HG02970 (cell line): Measurements from ENCODE around the gene CELF4.

Source experiments
- ATAC-seq: cut with Tn5 transposase; IDR thresholded peaks from one replicate; pipeline ENCODE4 v1.9.1; 2021; ENCODE audit warnings: mild to moderate bottlenecking, moderate library complexity, moderate number of reproducible peaks; ENCODE audit not compliant: unreplicated experiment, low FRiP score

The CELF4 gene

DNA sequence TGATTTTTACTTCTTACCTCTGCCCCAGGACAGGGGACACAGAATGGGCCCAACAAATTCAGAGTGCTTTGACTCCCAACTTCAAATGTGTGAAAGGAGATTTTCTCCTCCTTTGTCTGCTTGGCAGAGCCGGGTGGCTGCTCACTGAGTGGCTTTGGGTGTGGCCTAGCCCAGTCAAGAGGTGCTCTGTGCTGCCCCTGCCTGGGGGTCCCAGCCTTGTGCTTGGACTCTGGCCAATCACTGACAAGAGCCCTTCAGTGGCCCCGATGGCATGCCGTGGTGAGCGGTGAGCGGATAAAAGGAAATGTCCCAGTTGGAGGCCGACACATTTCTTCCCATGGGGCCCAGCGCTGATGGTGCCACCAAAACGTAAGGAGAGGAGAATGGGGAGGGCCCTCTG is 259.2 kb downstream of the CELF4 start:
- ATAC-seq: no peak

DNA sequence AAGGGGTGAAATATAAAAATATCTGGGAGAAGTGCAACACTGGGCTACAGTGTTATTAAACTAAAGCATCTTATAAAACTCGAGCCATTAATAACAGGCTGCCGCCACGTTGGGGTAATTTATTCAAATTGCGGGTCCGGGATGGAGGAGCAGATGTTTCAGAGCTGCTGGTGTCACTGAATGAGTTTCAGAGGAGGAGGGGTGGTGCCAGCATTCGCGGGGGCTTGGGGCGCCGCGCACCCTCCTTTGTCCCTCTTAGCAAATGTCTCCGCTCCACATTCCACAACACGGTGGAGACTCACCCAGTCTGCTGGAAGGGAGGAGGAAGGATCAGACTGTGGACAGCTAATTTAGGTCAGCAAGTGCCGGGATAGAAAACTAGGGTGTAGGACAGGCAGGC is 260.5 kb downstream of the CELF4 start:
- ATAC-seq: no peak

GRCh38 chr18:37304012-37304680 is 261.5 kb downstream of the CELF4 start:
- no peak for ATAC-seq

- no peak for ATAC-seq
Observed at GRCh38 chr18:37303009-37303408, 262.6 kb downstream of the CELF4 start.

DNA sequence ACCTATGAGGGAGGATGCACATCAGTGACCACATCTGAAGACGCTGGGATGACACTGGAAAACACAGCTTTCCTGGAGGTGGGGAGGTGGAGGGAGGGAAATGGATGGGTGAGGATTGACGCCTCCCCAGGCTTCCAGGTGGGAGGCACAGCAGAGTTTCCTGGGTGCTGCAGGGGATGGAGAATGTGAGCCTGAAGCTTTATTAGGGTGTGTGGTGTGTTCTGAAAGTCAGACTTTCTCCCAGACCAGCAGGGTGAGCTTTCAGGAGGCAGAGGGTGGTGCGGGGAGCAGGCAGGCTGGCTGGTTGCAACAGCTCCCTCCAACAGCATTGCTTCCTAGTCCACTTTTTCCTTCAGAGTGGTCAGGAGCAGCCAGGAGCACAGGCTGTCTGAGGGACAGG is 263.1 kb downstream of the CELF4 start:
- ATAC-seq: no peak

DNA sequence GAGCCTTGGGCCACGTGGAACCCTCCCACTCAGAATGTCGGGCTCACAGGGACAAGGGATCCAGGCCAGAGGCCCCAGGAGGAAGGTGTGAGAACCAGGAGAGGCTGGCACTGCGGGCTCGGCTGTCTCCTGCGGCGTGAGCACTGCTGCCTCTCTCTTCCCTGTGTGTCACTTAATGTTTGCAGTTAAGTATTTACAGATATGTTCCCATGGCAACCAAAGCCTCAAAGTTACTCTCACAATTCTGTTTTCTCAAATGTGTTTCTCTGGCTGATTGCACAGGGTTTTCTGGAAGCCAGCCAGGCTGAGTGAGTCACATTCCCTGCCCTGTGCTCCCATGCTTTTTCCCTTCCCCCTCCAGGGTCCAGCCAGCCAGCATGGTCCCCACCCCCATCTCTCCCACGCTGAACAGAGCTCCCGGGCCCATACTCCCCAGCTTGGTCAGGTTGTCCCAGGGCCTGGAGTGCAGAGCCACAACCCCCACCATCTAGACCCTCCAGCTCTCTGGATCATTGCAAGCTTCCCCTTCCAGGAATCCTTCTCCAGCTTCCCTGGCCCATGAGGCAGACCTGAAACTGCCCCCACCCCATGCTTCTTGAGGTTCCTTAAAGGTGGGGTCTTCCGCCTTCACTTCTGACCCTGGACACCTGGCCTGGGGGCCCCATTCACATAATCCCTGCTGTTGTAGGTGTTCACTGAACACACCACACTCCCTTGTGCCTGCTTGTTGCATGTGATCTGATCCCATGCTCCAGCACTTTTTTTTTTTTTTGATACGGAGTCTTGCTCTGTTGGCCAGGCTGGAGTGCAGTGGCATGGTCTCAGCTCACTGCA is 265.9 kb downstream of the CELF4 start:
- no peak for ATAC-seq

DNA sequence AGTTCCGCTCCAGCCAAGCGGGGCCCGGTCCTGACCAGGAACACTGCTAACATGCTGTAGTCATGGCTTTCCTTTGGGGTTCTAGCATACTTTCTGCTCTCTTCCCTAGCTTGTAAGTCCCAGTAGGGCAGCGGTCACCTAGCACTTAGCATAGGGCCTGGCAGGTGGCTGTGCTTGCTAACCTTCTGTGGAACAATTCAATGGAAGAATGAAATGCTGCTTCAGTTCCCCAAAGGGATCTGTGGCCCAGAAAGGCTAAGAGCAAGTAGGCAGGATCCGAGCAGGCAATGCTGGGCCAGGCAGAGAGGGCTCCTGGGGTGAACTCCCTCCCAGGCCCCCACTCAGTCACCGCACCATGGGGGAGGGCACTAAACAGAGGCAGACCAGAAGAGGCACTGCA is 266.8 kb downstream of the CELF4 start:
- ATAC-seq: no peak

GRCh38 chr18:37297106-37297505 is 268.5 kb downstream of the CELF4 start:
- ATAC-seq: no peak

GRCh38 chr18:37294951-37295350 is 270.6 kb downstream of the CELF4 start:
- ATAC-seq: no peak

GRCh38 chr18:37293359-37293758 is 272.2 kb downstream of the CELF4 start:
- no peak for ATAC-seq

DNA sequence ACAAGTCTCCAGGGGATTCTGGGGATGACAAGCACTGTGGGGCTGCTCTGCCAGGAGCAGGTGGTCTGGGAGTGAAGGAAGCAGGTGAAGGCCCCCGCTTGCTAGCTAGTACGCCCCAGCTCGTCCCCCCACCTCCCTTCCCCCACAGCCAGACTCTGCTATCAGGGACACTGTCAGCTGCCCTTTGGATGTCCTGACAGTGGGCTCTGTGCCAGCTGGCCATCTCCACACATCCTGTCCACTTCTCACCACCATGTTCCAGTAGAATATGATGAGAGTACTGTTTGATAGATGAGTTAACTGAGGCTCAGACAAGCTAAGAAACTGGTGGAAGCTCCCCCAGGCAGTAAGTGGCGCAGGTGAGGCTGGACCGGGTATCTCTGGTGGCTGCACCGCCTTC is 276.2 kb downstream of the CELF4 start:
- no peak for ATAC-seq

GRCh38 chr18:37287601-37288000 is 278.0 kb downstream of the CELF4 start:
- ATAC-seq: no peak

DNA sequence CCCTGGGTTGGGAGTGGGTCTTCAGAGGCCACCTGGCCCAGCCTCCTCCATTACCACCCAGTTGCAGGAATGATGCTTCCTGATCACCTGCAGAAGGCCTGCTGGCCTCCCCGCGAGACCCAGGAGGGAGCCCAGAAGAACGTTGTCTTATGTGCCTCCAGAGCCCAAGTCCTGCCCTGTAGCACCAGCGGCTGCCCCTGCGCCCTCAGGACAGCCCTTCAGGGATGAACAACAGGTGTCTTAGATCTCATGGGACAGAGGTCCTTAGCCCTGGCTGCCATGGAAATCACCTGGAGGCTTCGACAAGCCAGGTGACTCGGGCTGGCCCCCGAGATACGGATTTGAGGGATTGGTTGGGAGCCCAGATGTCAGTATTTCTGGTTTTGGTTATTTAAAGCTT is 278.8 kb downstream of the CELF4 start:
- ATAC-seq: no peak

GRCh38 chr18:37285825-37286224 is 279.8 kb downstream of the CELF4 start:
- no peak for ATAC-seq

DNA sequence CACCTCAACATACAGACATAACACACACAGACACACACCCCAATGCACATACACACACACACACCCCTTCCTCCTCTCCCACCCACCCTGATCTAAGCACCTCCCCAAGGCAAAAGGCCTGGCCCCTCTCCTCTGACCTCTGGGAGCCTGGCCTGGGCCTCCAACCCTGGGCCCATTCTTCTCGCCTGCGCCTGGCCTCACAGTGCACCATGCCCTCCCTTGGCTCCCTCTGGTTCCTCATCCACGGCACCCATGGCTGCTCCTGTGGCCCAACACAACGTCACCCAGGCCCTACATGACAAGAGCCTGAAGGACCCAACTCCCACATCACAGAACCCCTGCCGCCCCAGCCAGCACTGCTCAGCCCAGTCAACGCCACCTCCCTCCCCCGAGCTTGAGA is 281.3 kb downstream of the CELF4 start:
- ATAC-seq: no peak

GRCh38 chr18:37282386-37283037 is 283.1 kb downstream of the CELF4 start:
- no peak for ATAC-seq

- ATAC-seq: no peak
Observed at GRCh38 chr18:37280701-37281393, 284.8 kb downstream of the CELF4 start.

DNA sequence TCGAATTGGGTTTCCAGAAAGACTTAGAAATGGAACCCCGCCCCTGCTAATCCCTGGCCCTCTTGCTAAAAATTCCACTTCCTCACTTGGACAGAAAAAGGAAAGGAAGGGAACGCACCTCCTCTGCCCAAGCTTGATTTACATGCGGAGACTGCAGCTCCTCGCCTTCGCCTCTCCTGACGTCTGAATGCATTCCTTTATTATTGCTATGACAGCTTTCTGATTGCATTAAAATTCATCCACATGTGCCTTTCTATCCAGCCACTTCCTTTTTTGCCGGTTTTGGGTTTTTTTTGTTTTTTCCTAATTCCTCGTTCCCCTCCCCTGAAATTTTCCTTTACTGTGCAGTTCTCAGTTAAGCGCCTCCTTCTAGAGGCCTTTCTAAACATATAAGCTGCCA is 287.8 kb downstream of the CELF4 start:
- no peak for ATAC-seq

DNA sequence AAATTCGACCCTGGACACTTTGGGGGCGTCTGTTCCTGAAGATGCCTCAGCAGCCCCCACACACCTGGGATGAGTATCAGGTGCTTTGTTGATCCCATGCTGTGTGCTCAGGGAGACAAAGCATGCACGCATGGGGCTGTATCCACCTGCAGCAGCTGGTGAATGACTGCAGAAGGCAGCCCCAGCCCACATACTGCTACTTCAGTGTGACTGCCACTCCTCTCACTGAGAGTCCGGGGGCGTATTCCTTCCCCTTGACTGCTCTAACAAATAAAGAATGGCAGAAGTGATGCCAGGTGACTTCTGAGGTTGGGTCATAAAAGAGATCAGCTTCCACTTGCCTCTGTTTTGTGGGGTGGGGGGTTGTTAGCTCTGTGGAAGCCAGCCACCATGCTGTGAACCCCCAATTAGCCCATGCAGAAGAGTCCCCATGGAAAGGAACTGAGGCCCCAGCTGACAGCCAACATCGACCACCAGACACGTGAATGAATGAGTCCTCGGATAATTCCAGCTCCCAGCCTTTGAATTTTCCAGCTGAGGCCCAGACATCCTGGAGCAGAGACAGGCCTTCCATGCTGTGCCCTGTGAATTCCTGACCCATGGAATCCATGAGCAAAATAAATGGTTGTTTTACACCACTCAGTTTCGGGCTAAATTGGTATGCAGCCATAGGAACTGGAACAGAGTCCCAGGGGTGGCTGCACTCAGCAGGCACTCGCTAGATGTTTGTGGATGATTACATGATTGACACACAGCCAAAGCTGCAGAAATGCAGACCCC is 289.3 kb downstream of the CELF4 start:
- ATAC-seq: no peak

GRCh38 chr18:37275237-37275741 is 290.3 kb downstream of the CELF4 start:
- no peak for ATAC-seq
